NCI-H1436 (cell line): ENCODE measurements around the gene RAB3B.
"Not testable (repeated sequence)": the region's sequence is repeated elsewhere in the genome, so short reads cannot be mapped to it uniquely, and the experiment has no call there.

Experiments used
- DNase-seq: peaks from one replicate; lab custom pipeline; 2025; lab: John Stamatoyannopoulos, UW

RAB3B gene

DNA sequence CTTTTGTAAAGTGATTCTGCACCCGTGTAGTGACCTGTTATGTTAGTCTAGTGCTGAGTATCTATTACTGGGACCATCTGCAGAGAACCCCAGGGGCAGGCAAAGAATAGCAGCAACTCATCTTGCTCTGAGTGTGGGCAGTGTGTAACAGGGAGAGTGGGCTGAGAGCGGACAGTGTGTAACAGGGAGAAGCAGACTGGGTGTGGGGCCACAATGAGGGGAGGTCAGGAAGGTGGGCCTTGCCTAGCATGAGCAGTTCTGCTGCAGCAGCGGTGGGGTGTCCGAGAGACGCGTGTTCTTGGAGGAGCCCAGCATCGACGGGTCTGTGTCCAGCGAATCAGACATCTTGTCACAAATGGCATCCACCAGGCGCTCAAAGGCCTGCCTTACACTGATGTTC is 70.8 kb downstream of the RAB3B start:
- no peak for DNase-seq

DNA sequence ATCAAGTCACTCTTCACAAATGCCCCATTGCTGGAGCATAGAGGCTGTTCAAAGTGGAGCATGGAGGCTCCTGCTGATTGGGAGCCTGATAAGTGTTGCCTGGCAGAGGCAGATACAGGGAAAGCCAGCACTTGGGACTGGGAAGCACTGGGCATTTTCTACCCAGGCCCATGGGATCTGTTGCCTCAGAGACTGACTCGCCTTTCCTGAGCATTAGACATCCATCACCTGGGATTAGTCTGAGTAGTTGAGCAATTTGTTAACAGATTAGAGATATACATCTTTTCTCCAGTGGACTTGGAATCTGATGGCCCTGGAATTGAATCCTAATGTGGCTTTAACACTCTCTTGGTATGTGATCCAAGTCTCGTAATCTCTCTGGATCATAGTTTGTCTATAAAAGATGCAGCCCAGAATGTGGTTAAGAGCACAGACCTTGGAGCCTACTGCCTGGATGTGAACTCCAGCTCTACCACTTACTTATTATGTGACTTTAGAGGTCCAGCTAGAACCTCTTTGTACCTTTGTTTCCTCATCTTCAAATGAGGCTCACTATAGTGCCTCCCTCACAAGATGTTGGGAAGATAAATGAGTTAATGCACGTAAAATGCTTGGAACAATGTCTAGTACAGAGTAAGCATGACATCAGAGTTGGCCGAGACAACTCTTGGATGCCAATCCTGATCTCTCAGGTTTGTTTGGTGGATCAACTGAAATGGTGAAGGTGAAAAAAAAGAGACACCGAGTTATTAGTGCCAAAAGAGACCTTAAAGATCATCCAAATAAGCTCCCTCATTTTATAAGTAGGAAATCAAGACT is 73.7 kb downstream of the RAB3B start:
- no peak for DNase-seq

DNA sequence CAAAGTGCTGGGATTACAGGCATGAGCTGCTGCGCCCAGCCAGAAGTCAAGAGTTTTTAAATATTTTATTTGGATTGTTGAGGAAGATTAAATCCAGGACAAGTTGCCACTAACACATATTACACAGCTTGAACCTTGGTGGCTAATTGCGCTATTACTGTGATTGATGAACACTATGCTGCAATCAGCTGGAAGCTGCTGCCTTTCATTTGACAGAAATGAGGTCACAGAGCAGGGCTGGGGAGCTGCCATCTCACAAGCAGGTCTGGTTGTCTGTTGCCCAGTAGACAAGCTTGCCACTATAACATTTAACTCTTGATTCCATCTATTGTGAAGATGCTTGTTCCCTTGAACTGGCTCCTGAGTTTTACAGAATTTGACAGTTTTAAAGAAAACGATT is 74.5 kb downstream of the RAB3B start:
- DNase-seq, result no peak

DNA sequence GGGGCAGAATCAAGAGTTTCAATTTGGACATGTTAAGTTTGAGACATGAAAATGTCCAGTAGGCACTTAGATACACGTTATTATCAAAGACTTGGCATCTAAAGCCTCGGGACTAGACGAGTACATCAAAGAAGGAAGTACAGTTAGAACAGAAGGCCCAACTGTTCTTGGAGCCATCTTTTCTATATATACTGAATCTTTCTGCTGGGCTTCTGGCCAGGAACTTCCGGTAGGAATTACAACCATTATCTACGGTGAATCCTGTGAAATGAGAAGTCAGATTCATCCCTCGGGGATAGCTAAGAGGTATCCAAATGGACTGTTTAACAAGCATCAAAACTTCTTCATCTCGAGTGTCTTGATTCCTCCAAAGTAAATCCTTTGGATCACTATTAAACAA is 77.6 kb downstream of the RAB3B start:
- no peak for DNase-seq

DNA sequence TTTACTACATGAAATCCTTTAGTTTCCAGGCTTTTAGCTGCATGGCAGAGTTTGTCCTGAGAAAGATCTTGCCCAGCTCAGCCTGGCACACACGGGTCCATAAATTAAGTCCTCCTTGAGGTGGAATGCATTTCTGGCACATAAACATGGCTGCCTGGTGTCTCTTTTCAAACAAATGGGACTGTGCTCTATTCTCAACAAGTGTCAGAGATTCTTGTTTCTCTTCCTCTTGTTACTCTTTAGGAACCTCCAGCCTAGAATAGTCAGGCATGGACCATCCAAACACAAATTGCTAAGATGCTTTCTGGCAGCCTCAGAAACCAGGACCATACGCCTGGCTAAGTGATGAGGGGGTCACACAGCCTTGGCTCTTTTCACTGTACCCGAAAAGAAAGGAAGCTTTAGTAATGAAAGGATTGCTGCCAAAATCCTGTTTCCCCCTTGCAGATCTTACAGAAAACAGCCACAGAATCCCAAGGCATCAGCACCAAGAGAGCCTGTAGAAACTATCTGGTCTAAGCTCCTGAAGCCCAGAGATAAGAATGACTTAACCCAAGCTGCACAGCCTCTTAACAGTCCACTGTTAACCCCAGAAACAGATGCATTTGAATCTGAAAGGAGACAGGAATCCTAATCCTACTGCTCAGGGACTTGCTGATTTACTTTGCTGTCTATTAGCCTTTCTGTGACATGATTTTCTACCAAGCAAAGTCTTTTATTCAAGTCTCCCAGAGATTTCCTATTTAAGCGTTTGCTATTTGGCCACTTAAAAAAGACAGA is 80.1 kb downstream of the RAB3B start:
- DNase-seq, result no peak

DNA sequence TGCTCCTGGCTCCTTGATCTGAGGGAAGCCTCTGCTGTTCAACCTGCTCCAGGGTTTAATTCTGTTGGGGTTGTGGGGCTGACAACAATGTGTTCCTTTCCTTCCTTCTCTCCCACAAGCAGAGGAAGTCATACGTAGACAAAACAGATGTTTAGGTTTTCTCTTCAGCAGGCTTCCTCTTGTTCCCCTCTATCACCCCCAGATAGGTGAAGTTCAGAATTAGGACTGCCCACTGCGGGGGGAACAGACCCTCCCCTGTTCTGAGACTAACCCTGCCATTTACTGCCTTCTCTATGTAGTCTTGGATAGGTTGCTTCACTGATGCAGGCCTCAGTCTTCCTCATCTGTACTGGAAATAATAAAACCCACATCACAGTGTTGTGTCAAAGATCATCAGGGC is 82.0 kb downstream of the RAB3B start:
- no peak for DNase-seq

DNA sequence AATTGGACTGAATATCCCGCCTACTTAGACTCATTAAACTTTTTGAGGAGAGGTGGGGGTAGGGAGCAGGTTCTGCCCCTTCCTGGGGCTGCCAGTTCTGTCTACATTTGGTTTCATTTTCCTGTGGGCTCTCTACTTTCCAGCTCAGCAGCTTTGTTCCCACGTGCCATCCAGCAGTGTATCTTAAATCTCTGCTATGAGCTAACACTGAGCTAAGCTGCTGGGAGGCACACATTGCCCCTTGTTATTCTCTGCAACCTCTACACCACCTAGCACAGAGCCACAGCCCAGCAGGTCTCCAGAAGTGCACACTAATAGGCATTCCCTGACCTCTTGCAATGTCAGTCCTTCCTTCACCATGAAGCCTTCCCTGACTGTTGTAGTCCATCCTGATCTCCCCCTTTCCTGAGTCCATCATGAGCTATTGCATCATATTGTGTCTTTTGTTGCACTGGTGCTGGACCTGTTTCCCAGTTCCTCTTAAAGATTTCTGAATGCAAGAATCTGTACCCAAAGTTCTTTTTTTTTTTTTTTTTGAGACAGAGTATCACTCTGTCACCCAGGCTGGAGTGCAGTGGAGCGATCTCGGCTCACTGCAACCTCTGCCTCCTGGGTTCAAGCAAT is 83.3 kb downstream of the RAB3B start:
- no peak for DNase-seq

DNA sequence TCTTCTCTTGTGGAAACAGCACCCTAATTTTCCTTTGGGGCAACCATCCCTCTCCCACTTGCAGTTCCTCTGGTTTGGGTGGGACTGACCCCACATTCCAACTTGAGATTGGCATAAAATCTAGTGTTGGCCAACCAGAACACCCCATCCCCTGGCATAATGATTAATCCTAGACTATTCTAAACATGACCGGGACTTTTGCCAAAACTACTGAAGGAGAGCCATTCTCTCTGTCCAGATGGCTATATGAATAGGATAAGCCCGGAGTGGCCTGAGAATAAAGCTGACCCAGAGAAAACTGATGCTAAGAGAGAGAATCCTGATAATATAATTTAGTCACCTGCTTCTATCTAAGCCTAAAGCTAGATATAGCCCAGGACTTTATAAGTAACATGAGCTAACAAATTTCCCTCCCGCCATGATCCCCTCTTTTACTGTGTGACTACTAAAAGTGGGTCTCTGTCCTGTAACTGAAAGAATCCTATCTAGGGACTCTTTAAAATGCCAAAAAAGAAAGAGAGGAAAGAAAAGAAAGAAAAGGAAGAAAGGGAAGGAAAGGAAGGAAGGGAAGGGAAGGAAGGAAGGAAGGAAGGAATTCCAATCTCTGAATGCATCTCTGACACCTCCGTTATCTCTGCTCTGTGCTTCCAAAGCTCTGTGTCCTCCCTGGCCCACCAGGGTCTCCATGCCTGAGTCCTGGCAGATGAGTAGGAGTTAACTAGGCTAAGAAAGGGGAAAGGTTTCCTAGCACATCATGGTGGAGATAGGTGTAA is 84.0 kb downstream of the RAB3B start:
- no peak for DNase-seq

DNA sequence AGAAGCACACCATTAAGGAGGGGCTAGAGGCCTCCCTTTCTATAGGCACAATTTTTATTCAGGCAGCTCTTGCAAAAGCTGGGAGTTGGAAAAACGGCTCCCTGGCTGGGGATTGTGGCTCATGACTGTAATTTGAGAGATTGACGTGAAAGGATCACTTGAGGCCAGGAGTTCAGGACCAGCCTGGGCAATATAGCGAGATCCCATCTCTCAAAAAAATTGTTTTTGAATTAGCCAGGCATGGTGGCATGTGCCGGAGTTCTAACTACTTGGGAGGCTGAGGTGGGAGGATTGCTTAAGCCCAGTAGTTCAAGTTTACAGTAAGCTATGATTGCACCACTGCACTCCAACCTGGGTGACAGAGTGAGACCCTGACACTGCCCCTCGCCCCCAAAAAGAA is 88.0 kb downstream of the RAB3B start:
- DNase-seq, result no peak

DNA sequence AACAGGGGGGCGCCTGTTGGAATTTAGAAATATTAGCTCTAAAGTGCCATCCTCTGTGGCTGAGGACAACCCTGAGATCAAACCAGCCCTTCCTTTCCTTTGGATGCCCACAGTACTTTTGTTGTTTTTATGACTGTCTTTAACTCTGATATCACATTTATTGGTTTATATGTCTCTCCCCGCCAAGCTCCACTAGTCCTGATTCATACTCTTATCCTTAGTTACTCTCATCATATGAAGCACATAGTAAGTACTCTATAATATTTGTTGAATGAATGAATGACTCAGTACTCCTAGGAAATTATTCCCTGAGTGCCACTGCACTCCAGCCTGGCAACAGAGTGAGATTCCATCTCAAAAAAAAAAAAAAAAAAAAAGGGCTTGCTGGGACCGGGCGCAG is 89.3 kb downstream of the RAB3B start:
- DNase-seq, result no peak

DNA sequence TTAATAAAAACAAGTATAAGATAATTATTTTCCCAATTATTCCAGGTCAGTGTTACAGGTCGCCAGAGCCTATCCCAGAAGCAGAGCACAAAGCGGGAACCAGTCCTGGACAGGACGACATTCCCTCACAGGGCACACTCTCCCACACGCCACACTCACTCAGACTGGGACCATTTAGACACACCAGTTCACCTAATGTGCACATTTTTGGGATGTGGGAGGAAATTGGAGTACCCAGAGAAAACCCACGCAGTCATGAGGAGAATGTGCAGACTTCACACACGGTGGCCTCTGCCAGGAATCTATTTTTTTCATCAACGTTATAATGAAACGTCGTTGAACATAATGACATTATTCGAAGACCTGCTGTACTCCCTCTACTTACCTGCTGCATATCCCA is 91.5 kb downstream of the RAB3B start:
- DNase-seq, result no peak

DNA sequence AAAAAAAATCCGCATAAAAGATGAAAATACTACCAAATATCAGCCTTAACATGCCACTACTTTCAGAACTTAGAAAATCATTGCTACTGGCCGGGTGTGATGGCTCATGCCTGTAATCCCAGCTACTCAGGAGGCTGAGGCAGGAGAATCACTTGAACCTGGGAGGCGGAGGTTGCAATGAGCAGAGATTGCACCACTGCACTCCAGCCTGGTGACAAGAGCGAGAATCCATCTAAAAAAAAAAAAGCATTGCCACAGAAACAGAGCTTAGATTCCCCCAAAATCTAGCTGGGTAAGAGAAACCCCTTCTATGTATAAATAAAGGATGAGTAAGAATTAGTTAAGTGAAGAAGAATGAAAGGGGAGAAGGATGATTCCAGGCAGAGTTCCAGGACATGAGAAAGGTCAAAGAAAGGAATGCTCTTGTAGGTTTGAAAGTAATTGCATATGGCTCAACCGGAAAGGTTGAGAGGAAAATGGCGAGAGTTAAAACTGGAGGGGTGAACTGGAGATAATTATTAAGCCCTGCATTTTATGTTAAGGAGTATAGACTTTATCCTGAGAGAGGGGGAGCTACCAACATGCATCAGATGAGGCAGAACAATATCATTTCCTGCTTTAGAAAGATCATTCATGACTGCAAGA is 92.3 kb downstream of the RAB3B start:
- DNase-seq, result no peak

DNA sequence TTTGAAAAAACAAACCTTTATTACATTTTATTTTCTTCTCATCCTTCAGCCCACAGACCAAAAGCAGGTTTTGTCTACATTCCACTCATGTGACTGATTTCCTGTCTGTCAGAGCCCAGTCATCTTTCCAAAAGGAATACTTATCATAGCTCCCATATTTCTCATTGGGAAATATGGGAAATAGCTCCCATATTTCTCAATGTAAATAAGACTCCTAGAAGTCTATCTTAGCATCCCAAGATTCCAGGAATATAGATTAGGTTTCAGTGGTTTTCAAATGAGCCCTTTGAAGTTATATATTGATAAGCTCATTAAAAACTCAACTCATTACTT is 92.8 kb downstream of the RAB3B start:
- no peak for DNase-seq

DNA sequence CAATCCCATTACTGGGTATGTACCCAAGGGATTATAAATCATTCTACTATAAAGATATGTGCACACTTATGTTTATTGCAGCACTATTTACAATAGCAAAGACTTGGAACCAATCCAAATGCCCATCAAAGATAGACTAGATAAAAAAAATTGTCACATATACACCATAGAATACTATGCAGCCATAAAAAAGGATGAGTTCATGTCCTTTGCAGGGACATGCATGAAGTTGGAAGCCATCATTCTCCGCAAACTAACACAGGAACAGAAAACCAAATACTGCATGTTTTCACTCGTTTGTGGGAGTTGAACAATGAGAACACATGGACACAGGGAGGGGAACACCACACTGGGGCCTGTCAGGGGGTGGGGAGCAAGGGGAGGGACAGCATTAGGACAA is 95.8 kb downstream of the RAB3B start:
- not testable (repeated sequence) for DNase-seq

DNA sequence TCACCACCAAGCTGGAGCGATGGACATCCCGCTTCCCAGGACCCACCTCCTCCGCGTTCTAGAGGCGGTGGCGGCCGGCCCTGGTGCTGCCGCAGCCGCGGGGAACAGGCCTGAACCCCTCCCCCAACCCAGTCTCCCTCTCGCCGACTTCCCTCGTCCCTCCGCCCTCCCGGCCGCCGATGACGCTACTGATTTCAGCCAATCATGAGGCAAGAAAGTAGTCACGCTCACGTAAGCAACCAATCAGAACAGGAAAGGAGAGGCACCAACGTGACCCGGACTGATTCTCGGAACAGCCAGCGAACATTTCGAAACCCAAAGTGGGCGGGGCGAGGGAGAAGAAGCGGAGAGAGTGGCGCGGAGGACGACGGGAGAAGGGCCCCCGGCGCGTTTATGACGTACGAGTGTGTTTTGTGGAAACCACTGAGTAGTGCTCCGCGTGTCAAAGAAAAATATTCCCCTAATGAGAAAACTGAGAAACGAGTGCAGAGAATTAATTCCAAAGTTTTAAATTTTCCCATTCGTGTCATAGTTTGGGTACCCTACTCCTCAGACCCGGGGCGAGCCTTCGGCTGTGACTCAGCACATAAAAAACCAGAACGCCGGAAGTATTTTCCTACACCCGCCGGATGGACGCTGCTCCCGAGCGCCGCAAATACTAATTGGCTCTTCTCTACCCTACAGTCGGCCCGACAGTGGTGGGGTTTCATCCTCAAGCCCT is 111.7 kb downstream of the RAB3B start, which contains the start of gene NRDC:
TSS of gene NRDC (minus strand) at position 112 of the 721 bp plus-strand sequence. CDS start 112 bp downstream, outside the sequence.
- peak; percentile 100 for DNase-seq

DNA sequence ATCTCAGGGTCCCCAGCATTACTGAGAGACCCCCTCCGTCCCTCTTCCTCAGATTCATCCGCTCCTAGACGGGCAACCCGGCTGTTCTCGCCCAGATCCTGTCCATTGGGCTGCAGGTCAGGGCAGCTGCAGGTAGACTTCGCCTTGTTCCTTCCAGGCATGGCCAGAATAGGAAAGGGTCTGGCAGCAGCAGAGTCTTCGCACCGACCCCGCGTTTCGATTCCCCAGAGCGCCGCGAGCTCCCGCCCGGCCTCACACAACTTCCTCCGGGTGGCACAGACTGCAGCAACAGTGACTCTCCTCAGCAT is 112.2 kb downstream of the RAB3B start:
- no peak for DNase-seq

DNA sequence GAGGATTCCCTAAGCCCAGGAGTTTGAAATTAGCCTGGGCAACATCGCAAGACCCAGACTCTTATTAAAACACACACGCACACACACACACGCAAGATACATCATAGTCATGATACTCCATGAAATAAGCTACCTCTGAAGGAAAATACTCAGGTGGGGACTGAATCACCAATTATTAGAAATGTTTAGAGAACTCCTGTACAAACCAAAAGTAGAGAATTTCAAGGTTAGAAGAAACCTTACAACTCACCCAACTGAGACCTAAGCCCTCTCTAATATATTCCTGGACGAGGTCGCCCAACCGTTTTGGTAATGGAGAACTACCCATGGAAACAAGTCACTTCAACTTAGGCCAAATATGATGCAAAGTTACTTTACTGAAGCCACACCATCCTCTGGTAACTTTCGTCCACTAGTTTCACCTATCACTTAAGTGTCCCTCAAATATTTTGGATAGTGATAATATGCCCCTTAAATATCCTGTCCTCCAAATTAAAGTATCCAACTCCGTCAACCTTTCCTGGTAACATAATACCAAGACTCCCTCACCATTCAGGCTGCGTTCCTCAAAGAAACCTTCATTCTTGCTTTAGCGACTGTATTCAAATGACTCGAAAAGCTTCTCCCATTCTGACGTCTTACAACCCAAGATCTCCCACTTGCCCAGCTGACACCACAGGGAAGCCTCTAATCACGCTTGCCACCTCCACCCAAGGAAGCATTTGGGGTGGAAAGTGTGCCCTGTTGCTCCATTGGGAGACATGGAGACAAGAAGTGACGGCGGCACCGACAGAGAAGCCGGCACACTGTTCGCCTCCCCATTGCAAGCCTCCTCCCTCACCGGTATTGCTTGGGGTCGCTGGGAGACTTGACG is 112.8 kb downstream of the RAB3B start:
- peak; percentile 3 for DNase-seq

DNA sequence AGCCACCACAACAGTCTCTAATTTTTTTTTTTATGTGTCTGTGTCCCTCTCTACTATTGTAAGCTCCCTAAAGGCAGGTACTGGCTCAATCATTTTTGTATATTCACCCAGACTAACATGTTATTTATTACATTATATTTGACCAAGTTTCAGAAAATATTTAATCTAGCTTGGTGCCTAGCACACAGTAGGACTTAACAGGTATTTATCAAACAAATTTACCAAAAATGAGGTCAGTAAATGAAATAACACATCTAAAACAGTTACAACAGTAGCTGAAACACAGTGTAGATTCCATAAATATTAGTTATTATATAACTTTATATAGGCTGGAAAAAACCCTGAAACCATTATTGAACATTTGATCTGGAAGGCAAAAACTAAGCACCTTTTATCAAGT is 114.7 kb downstream of the RAB3B start:
- no peak for DNase-seq

DNA sequence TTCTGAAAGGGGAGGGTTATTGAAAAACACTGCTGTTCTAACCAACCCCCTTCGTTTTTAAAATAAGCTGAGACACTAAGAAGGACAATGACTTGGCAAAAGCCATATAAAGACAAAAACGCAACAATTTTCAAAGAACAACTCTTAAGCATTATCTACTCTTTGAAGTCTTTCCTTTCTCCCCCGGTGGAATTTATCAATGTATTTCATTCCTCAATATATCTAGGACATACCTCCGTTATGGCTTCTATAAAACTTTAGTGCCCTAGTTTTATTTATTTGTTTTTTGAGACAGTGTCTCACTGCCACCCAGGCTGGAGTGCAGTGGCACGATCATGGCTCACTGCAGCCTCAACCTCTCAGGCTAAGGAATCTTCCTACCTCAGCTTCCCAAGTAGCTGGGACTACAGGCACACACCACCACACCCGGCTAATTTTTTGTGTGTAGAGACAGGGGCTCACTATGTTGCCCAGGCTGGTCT is 115.2 kb downstream of the RAB3B start:
- DNase-seq, result no peak

DNA sequence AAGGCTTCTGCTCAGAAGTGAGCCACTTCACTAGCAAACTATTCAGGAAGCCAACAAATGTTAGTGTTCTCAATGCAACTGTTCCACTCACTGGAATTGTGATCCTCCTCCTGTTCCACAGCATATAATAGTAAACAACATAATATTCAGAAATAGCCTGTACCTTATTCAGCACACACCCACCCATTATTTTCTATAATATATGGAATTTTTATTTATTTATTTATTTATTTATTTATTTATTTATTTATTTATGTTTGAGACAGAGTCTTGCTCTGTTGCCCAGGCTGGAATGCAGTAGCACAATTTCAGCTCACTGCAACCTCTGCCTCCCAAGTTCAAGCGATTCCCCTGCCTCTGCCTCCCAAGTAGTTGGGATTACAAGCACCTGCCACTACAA is 117.2 kb downstream of the RAB3B start:
- DNase-seq, result not testable (repeated sequence)
